HFF-Myc (cell line): ENCODE results near the gene WFDC2.

Experiments used
- DNase-seq: peaks from one replicate; pipeline ENCODE4 v3.0.0-alpha.2; 2011; ENCODE audit warnings: low read depth; ENCODE audit errors: extremely low read depth
- H3K4me3 ChIP-seq: replicated peaks from 2 replicates; pipeline ENCODE4 v1.5.1; 2011; ENCODE audit warnings: low read depth, mild to moderate bottlenecking, control low read depth, low read length
- TF ChIP-seq, protein P1 (sequence below): IDR thresholded peaks from 2 replicates; pipeline ENCODE4 v1.5.1; 2012; ENCODE audit warnings: mild to moderate bottlenecking, low read depth, low read length, control low read depth; ENCODE audit errors: missing control alignments

The WFDC2 gene

DNA sequence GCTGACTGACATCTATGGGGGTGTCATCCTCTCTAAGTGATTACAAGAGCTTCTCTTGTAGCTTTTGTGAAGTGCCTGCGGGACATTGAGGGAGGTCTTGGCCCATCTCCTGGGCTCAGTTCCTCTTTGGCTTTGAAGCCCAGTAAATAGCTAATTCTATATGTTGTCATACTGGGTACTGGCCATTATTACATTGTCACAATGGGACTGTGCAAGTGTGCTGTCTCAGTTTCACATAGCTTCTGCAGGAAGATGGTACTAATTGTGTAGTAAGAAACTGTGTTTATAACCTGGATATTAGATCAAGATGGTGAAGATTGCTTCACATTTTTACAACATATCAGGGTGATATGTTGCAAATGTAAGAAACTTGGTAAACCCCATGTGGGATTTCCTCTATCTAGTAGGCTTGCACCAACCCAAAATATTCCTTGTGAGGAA is 26.0 kb downstream of the WFDC2 start:
- H3K4me3 ChIP-seq = no peak overlapping the region
- DNase-seq = no peak
- TF ChIP-seq, protein P1, sequence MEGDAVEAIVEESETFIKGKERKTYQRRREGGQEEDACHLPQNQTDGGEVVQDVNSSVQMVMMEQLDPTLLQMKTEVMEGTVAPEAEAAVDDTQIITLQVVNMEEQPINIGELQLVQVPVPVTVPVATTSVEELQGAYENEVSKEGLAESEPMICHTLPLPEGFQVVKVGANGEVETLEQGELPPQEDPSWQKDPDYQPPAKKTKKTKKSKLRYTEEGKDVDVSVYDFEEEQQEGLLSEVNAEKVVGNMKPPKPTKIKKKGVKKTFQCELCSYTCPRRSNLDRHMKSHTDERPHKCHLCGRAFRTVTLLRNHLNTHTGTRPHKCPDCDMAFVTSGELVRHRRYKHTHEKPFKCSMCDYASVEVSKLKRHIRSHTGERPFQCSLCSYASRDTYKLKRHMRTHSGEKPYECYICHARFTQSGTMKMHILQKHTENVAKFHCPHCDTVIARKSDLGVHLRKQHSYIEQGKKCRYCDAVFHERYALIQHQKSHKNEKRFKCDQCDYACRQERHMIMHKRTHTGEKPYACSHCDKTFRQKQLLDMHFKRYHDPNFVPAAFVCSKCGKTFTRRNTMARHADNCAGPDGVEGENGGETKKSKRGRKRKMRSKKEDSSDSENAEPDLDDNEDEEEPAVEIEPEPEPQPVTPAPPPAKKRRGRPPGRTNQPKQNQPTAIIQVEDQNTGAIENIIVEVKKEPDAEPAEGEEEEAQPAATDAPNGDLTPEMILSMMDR = no peak

DNA sequence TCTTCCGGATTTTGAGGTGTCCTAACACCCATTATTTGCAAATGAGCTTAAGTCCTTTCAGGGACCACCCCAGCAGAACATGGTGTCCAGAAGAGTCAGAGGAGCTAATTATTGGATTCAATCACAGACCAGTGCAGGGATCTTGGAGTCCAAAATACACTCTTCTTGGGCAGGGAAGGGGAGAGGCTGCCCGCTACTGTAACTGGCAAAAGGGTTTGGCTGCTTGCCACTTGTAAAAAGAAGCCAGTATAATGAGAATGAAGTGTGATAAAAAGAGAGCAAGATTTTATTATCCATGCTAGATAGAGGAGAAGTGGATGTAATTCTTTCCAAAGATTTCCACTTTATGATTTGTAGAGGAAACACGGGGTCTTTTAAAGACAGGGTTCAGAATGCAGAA is 26.6 kb downstream of the WFDC2 start:
- H3K4me3 ChIP-seq = no peak overlapping the region
- no peak for DNase-seq
- TF ChIP-seq, protein P1 = no peak

DNA sequence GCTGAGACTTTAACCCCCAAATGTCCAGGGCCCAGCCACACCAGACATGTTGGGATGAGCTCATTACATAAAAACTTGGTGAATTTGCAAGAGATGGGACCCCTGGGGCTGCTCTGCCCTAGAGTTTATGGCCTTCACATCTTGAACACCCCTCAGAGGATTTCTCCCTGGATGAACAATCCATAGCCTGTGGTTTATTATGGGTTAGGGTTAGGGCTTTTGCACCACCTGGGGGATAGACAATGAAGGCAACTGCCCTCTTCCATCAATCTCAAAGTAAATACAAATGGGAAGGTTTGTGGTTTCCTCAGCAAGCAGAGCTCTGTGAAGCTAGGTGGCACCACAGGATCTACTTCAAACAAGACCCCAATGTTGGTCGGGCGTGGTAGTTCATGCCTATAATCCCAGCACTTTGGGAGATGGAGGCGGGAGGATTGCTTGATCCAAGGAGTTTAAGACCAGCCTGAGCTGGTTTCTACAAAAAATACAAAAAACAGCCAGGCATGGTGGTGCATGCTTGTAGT is 28.5 kb downstream of the WFDC2 start:
- TF ChIP-seq, protein P1 = no peak
- no peak overlapping the region for H3K4me3 ChIP-seq
- no peak for DNase-seq

DNA sequence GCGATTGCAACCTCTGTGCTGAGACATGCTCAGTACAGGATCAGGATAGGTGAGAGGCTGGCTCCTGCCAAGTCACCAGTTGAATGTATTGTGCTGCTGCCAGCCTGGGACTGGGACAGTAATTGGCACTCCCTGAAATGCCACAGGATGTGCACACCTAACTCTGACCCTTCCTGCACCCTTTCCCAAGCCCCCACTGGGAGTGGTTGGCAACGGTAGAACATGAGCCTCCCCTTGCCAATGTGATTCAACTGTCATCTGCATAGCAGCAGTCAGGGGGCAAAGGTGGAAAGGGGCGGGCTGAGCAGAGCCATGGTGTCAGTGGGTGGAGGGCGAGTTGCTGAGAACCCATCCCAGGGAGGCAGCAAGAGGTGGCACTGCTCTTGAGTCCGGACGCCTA is 30.5 kb downstream of the WFDC2 start:
- TF ChIP-seq, protein P1 = no peak
- DNase-seq = no peak
- H3K4me3 ChIP-seq = no peak overlapping the region

DNA sequence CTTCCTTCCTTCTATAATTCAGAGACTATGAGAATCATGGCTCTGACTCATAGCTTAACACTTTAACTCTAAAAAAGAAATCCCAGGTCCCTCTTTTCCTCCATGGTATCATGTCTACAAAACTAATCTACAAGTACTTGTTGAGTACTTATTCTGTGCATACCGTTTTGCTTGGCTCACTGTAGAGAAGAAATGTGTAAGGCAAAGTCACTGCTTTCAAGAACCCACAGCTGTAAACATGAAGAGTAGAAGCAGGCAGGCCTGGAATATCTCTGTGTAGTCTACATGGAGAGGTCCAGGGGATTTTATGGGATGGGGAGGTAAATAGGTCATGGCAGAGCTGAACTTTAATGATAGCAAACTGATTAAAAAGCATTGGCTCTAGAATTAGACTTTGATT is 32.0 kb downstream of the WFDC2 start:
- TF ChIP-seq, protein P1 = no peak
- no peak for DNase-seq
- no peak overlapping the region for H3K4me3 ChIP-seq

DNA sequence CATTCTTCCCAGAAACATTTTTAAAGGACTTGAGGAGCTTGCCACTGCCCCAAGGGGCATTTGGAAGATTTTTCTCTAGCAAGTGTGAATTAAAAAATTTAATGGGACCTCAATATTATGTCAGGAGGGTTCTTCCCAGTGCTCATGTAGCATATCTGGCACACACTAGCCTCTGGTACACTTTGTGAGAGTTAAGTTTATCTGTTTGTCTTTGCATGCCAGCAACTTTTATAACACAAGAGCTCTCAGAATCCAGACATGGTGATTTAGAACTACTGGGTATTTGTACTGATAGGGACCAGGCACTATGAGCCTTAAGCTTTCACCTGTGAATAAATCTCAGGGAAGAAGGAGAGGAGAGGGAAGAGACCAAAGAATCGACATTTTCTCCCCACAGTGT is 33.0 kb downstream of the WFDC2 start:
- TF ChIP-seq, protein P1 = no peak
- H3K4me3 ChIP-seq = no peak overlapping the region
- DNase-seq = no peak

DNA sequence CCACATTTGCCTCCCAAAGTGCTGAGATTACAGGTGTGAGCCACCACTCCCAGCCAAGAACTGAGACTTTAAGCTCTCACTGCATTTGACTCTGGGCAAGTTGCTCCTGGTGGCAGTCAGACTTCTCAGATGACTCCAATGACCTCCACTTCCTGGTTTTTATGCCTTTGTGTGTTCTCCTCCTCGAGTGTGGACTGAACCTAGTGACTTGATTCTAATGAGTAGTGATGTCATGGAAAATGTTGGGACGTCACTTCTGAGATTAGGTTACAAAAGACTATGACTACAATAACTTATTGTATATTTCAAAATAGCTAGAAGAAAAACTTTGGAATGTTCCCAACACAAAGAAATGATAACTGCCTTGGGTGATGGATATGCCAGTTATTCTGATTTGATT is 33.9 kb downstream of the WFDC2 start:
- H3K4me3 ChIP-seq = no peak overlapping the region
- no peak for DNase-seq
- TF ChIP-seq, protein P1 = no peak
